Thyroid gland (tissue), 4 donors: ENCODE data around the gene CAPN12. TPM values are rescaled to one million over a fixed set of nuclear protein-coding genes. Genes with fewer than 3 reads are reported as not detected.

Experiments used
- DNase-seq, 2 donors: peaks; one replicate each; pipeline ENCODE4 v3.0.0-alpha.2; 2019
- H3K27ac ChIP-seq, 3 donors: fragments of 200-600 bp; sonication (generic); 1 replicate in 2 of 3; 2 replicates in 1 of 3; pipeline ENCODE4 v1.5.1; 2016 to 2019; ENCODE audit warnings: mild to moderate bottlenecking in 1 of 3, moderate library complexity in 1 of 3
- H3K27me3 ChIP-seq: fragments of 200-600 bp; sonication (generic); one replicate; pipeline ENCODE4 v1.5.1; 2019
- H3K36me3 ChIP-seq, 2 donors: fragments of 200-600 bp; sonication (generic); one replicate each; pipeline ENCODE4 v1.5.1; 2016 to 2019
- H3K4me1 ChIP-seq, 2 donors: fragments of 200-600 bp; sonication (generic); one replicate each; pipeline ENCODE4 v1.5.1; 2017 to 2019
- H3K4me3 ChIP-seq, 3 donors: fragments of 200-600 bp; sonication (generic); replicated peaks in 1 of 3; 1 replicate in 2 of 3; 2 replicates in 1 of 3; pipeline ENCODE4 v1.5.1; 2016; ENCODE audit warnings: mild to moderate bottlenecking in 1 of 3
- H3K9me3 ChIP-seq: fragments of 200-600 bp; sonication (generic); one replicate; pipeline ENCODE4 v1.5.1; 2017
- POLR2A ChIP-seq, 2 donors: fragments of 450-650 bp; IDR thresholded peaks; one replicate each; pipeline ENCODE4 v1.6.1; 2017; ENCODE audit warnings: antibody characterized with exemption in 2 of 2, mild to moderate bottlenecking in 2 of 2, moderate library complexity in 1 of 2
- WGBS, 2 donors: methylation state at CpG; one replicate each; pipeline ENCODE4 v1.1.5; 2017; 5-methylcytosine and 5-hydroxymethylcytosine counted together
- intact Hi-C: fragments of 100-400 bp; cut with DNase I; formaldehyde crosslinking; loops from one replicate; pipeline ENCODE4 v1.15.1; 2023
- total RNA-seq, 4 donors: library from RNA; depleted of rRNA; stranded (reverse); fragments of >200 nt; gene quantifications; one replicate each; pipeline ENCODE4 v1.2.3, GENCODE V29; 2016
- TF ChIP-seq, protein P1 (sequence below), 6 experiments: fragments of 200-600 bp in 3 of 6; fragments of 450-650 bp in 3 of 6; sonication (generic) in 3 of 6; IDR thresholded peaks; one replicate each; pipeline ENCODE4 v1.5.1; 2016 to 2019; ENCODE audit warnings: antibody characterized with exemption in 6 of 6, mild to moderate bottlenecking in 2 of 6, inconsistent platforms in 1 of 6, moderate library complexity in 1 of 6

CAPN12 gene
- total RNA-seq, 4 donors from 2014 or later: 1.6 to 2.0 TPM; not detected in 2

GRCh38 chr19:38742906-38743305, 1.4 kb downstream of the CAPN12 start:
- Histone ChIP-seq H3K27ac (no peak overlapping the region), H3K36me3 (no peaks in the 10 kb centered on the region), H3K27me3 (no peaks in the 10 kb centered on the region), H3K4me1 (no peaks in the 10 kb centered on the region), H3K9me3 (no peaks in the 10 kb centered on the region), H3K4me3 (no peak overlapping the region)
- no peak for TF ChIP-seq POLR2A (IDR thresholded peaks at IDR 0.05)
- TF ChIP-seq, protein P1, sequence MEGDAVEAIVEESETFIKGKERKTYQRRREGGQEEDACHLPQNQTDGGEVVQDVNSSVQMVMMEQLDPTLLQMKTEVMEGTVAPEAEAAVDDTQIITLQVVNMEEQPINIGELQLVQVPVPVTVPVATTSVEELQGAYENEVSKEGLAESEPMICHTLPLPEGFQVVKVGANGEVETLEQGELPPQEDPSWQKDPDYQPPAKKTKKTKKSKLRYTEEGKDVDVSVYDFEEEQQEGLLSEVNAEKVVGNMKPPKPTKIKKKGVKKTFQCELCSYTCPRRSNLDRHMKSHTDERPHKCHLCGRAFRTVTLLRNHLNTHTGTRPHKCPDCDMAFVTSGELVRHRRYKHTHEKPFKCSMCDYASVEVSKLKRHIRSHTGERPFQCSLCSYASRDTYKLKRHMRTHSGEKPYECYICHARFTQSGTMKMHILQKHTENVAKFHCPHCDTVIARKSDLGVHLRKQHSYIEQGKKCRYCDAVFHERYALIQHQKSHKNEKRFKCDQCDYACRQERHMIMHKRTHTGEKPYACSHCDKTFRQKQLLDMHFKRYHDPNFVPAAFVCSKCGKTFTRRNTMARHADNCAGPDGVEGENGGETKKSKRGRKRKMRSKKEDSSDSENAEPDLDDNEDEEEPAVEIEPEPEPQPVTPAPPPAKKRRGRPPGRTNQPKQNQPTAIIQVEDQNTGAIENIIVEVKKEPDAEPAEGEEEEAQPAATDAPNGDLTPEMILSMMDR (IDR thresholded peaks at IDR 0.05): no peak
- intact Hi-C loops: no loop called here
- no peak for DNase-seq
- 84 to 88% methylated on average over 6 of the region's 6 CpGs for WGBS, 2 donors

DNA sequence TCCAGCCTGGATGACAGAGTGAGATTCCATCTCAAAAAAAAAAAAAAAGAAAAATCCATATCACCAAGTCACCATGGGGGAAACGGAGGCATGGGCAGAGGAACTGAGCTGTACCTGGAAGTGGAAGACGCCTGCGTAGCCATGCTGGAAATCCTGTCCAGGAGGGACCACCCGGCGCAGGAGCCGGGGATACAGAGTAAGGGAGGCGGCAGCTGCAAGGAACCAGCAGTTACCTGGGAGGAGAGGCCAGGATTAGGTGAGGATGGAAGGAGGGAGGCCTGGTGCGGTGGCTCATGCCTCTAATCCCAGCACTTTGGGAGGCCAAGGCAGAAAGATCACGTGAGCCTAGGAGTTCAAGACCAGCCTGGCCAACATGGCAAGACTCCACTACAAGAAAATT, 2.0 kb downstream of the CAPN12 start:
- TF ChIP-seq POLR2A (IDR thresholded peaks at IDR 0.05): no peak
- TF ChIP-seq, protein P1 (IDR thresholded peaks at IDR 0.05): no peak
- intact Hi-C loops: no loop called here
- no peak for DNase-seq
- Histone ChIP-seq H3K9me3 (no peaks in the 10 kb centered on the region), H3K4me1 (no peaks in the 10 kb centered on the region), H3K27ac (no peak overlapping the region), H3K36me3 (no peaks in the 10 kb centered on the region), H3K27me3 (no peaks in the 10 kb centered on the region), H3K4me3 (no peak overlapping the region)
- 93 to 94% methylated on average over 9 of the region's 9 CpGs for WGBS, 2 donors

GRCh38 chr19:38741670-38742069, 2.6 kb downstream of the CAPN12 start:
- Histone ChIP-seq H3K9me3 (no peaks in the 10 kb centered on the region), H3K27me3 (no peaks in the 10 kb centered on the region), H3K4me1 (peaks cover 0 to 4% of the 10 kb centered on the region in 2 donors), H3K4me3 (no peak overlapping the region), H3K27ac (no peak overlapping the region), H3K36me3 (no peaks in the 10 kb centered on the region)
- no peak for TF ChIP-seq POLR2A (IDR thresholded peaks at IDR 0.05)
- TF ChIP-seq, protein P1 (IDR thresholded peaks at IDR 0.05): no peak
- intact Hi-C loops: no loop called here
- no peak for DNase-seq
- whole genome bisulfite sequencing, 2 donors: 95 to 97% methylated on average over 6 to 15 of the region's 15 CpGs

GRCh38 chr19:38740932-38741331, 3.3 kb downstream of the CAPN12 start:
- 85 to 100% methylated on average over 2 of the region's 2 CpGs for WGBS, 2 donors
- intact Hi-C loops: no loop called here
- TF ChIP-seq POLR2A (IDR thresholded peaks at IDR 0.05): no peak
- TF ChIP-seq, protein P1 (IDR thresholded peaks at IDR 0.05): no peak

GRCh38 chr19:38740257-38740592, 4.0 kb downstream of the CAPN12 start:
- Histone ChIP-seq H3K27ac (no peak overlapping the region), H3K27me3 (no peaks in the 10 kb centered on the region), H3K9me3 (no peaks in the 10 kb centered on the region), H3K4me3 (no peak overlapping the region), H3K4me1 (peaks cover 4 to 8% of the 10 kb centered on the region in 2 donors), H3K36me3 (no peaks in the 10 kb centered on the region)
- DNase-seq: no peak
- intact Hi-C loops: no loop called here
- no peak for TF ChIP-seq POLR2A (IDR thresholded peaks at IDR 0.05)
- TF ChIP-seq, protein P1 (IDR thresholded peaks at IDR 0.05): no peak
- 86 to 92% methylated on average over 7 to 9 of the region's 9 CpGs for WGBS, 2 donors

More at GRCh38 chr19:38740932-38741331, 3.3 kb downstream of the CAPN12 start:
- H3K4me3 ChIP-seq: no peak overlapping the region
- no peaks in the 10 kb centered on the region for H3K9me3 ChIP-seq
- no peaks in the 10 kb centered on the region for H3K36me3 ChIP-seq
- no peak for DNase-seq
- H3K27me3 ChIP-seq: no peaks in the 10 kb centered on the region
- peaks cover 4 to 8% of the 10 kb centered on the region in 2 donors for H3K4me1 ChIP-seq
- H3K27ac ChIP-seq: no peak overlapping the region
